AG04449 (cell line): ENCODE data around the gene SLC35A5.

ENCODE experiments used
- CTCF ChIA-PET: fragments of 350-600 bp; formaldehyde crosslinking; extraction: SDS; loops from one replicate; lab custom pipeline; 2021; ENCODE audit warnings: antibody characterized with exemption; lab: Yijun Ruan, JAX
- POLR2A ChIA-PET: fragments of 400-600, 350-600 bp; formaldehyde crosslinking; extraction: SDS; loops from one replicate; lab custom pipeline; 2020; ENCODE audit warnings: antibody characterized with exemption, inconsistent platforms; lab: Yijun Ruan, JAX
- DNase-seq: peaks from one replicate; pipeline ENCODE4 v3.0.0-alpha.2; 2010; ENCODE audit warnings: low read depth, low spot score
- H3K4me3 ChIP-seq: 2 replicates; pipeline ENCODE4 v1.5.1; 2011; ENCODE audit warnings: low read depth, mild to moderate bottlenecking, control low read depth, low read length
- TF ChIP-seq, protein P1 (sequence below): IDR thresholded peaks from one replicate; pipeline ENCODE4 v1.5.1; 2011; ENCODE audit warnings: mild to moderate bottlenecking, moderate library complexity, low read length, control low read depth, inconsistent platforms; ENCODE audit not compliant: insufficient read depth; ENCODE audit errors: missing control alignments

Gene SLC35A5

DNA sequence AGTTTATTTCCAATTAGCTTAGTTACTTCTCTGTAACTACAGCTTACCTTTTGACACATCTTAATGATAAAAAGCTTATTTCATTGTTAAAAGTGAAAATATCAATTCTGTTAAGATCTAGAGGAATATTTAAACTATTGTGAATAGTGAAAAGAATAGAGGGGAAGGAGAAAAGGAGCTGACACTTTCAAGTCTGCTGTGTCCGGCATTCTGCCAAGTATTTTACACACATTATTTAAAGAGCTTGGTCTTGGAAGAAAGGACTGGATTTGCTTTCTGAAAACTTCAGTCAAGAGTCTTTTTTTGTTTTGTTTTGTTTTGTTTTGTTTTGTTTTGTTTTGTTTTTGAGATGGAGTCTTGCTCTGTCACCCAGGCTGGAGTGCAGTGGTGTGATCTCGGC, 44.3 kb downstream of the SLC35A5 start:
- ChIA-PET POLR2A (no interaction called here), CTCF (interaction anchor here (0.8 to 2.0 kb wide), 7 partner anchors 8 to 208 kb away, joined by 3 to 6 read pairs (median 4); no protein-coding TSS in a partner anchor)
- TF ChIP-seq, protein P1, sequence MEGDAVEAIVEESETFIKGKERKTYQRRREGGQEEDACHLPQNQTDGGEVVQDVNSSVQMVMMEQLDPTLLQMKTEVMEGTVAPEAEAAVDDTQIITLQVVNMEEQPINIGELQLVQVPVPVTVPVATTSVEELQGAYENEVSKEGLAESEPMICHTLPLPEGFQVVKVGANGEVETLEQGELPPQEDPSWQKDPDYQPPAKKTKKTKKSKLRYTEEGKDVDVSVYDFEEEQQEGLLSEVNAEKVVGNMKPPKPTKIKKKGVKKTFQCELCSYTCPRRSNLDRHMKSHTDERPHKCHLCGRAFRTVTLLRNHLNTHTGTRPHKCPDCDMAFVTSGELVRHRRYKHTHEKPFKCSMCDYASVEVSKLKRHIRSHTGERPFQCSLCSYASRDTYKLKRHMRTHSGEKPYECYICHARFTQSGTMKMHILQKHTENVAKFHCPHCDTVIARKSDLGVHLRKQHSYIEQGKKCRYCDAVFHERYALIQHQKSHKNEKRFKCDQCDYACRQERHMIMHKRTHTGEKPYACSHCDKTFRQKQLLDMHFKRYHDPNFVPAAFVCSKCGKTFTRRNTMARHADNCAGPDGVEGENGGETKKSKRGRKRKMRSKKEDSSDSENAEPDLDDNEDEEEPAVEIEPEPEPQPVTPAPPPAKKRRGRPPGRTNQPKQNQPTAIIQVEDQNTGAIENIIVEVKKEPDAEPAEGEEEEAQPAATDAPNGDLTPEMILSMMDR = no peak
- H3K4me3 ChIP-seq = no peak overlapping the region
- no peak for DNase-seq

- DNase-seq = no peak
- CTCF ChIA-PET = interaction anchor here (1.2 to 1.3 kb wide), 3 partner anchors 27 to 371 kb away, joined by 3 read pairs; no protein-coding TSS in a partner anchor
- no peak overlapping the region for H3K4me3 ChIP-seq
- TF ChIP-seq, protein P1 = no peak
- POLR2A ChIA-PET = no interaction called here
These were observed 46.0 kb downstream of the SLC35A5 start for GRCh38 chr3:112607863-112608262.

GRCh38 chr3:112610121-112610520, 48.3 kb downstream of the SLC35A5 start:
- POLR2A ChIA-PET = no interaction called here
- CTCF ChIA-PET = no interaction called here
- DNase-seq = no peak
- H3K4me3 ChIP-seq = no peak overlapping the region
- TF ChIP-seq, protein P1 = no peak

GRCh38 chr3:112611752-112612515, 50.1 kb downstream of the SLC35A5 start:
- POLR2A ChIA-PET = no interaction called here
- CTCF ChIA-PET = interaction anchor here (1.1 to 3.5 kb wide), 3 partner anchors 11 to 368 kb away, joined by 4 to 17 read pairs (median 4); no protein-coding TSS in a partner anchor
- no peak overlapping the region for H3K4me3 ChIP-seq
- TF ChIP-seq, protein P1 = no peak
- DNase-seq = no peak

DNA sequence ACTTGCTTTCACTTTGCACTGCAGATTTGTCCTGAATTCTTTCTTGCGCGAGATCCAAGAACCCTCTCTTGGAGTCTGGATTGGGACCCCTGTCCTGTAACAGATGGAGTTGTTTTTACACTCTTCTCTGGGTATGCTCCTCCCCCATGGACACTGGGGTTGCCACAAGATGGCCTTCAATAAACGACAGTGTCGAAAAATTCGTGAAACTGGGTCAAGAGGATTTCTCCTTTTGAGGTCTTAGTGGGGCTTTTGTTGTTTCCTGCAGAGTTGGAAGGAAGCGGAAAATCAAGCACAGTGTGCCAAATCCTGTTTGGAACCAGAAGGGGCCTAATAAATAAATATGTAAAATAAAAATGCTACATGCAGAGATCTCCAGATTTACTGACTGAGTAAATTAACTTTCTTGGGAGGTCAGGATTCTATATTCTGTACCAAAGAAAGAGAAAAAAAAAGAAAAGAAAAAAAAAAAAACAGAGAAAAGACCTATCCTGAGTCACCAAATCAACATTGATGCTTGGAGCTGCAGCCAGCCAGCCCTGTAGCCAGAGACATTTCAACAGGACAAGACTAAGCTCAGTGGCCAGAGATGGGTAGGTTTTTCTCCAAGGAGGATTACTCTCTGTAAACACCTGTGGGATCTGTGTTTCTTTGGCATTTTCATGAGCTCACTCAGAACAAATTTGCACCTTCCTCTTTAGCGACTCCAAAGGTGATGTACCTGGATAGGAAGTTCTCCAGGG, 54.3 kb downstream of the SLC35A5 start:
- TF ChIP-seq, protein P1 = no peak
- H3K4me3 ChIP-seq = no peak overlapping the region
- DNase-seq = no peak
- POLR2A ChIA-PET = interaction anchor here (0.6 kb wide), 1 partner anchor 128 kb away, joined by 3 read pairs; no protein-coding TSS in a partner anchor
- CTCF ChIA-PET = interaction anchor here (1.4 to 1.8 kb wide), 3 partner anchors 14 to 34 kb away, joined by 3 to 5 read pairs (median 4); no protein-coding TSS in a partner anchor

GRCh38 chr3:112617285-112617684, 55.4 kb downstream of the SLC35A5 start:
- ChIA-PET CTCF (interaction anchor here (1.4 to 1.8 kb wide), 2 partner anchors 13 to 35 kb away, joined by 4 to 5 read pairs; no protein-coding TSS in a partner anchor), POLR2A (no interaction called here)
- no peak overlapping the region for H3K4me3 ChIP-seq
- no peak for DNase-seq
- TF ChIP-seq, protein P1 = no peak
